Ishikawa (cell line): Measurements from ENCODE around the gene PLCB1.

Experiments
- CEBPB ChIP-seq: IDR thresholded peaks from 2 replicates; pipeline ENCODE4 v1.6.1; 2012
- CREB1 ChIP-seq: IDR thresholded peaks from 2 replicates; pipeline ENCODE4 v1.6.1; 2012; ENCODE audit warnings: low read depth
- EGR1 ChIP-seq: IDR thresholded peaks from 2 replicates; pipeline ENCODE4 v1.6.1; 2012
- EP300 ChIP-seq: IDR thresholded peaks from 2 replicates; pipeline ENCODE4 v1.6.1; 2012; ENCODE audit warnings: borderline replicate concordance
- MAX ChIP-seq: IDR thresholded peaks from 2 replicates; pipeline ENCODE4 v1.6.1; 2012
- TAF1 ChIP-seq: IDR thresholded peaks from 2 replicates; pipeline ENCODE4 v1.6.1; 2012; ENCODE audit warnings: low read depth, mild to moderate bottlenecking
- TCF12 ChIP-seq: IDR thresholded peaks from 2 replicates; pipeline ENCODE4 v1.6.1; 2012; ENCODE audit warnings: low read depth
- TEAD4 ChIP-seq: IDR thresholded peaks from 2 replicates; pipeline ENCODE4 v1.6.1; 2012
- USF1 ChIP-seq: IDR thresholded peaks from 2 replicates; pipeline ENCODE4 v1.6.1; 2012
- ZBTB7A ChIP-seq: IDR thresholded peaks from 2 replicates; pipeline ENCODE4 v1.6.1; 2012; ENCODE audit warnings: low read depth
- TF ChIP-seq, protein P1 (sequence below): IDR thresholded peaks from 2 replicates; pipeline ENCODE4 v1.6.1; 2012; ENCODE audit warnings: low read depth, mild to moderate bottlenecking

GRCh38 chr20:8389381-8390036 is 257.4 kb downstream of the PLCB1 start:
- TF ChIP-seq CEBPB, result no peak
- TF ChIP-seq EP300, result no peak
- no peak for TF ChIP-seq MAX
- TF ChIP-seq TCF12, result no peak
- TF ChIP-seq, protein P1, sequence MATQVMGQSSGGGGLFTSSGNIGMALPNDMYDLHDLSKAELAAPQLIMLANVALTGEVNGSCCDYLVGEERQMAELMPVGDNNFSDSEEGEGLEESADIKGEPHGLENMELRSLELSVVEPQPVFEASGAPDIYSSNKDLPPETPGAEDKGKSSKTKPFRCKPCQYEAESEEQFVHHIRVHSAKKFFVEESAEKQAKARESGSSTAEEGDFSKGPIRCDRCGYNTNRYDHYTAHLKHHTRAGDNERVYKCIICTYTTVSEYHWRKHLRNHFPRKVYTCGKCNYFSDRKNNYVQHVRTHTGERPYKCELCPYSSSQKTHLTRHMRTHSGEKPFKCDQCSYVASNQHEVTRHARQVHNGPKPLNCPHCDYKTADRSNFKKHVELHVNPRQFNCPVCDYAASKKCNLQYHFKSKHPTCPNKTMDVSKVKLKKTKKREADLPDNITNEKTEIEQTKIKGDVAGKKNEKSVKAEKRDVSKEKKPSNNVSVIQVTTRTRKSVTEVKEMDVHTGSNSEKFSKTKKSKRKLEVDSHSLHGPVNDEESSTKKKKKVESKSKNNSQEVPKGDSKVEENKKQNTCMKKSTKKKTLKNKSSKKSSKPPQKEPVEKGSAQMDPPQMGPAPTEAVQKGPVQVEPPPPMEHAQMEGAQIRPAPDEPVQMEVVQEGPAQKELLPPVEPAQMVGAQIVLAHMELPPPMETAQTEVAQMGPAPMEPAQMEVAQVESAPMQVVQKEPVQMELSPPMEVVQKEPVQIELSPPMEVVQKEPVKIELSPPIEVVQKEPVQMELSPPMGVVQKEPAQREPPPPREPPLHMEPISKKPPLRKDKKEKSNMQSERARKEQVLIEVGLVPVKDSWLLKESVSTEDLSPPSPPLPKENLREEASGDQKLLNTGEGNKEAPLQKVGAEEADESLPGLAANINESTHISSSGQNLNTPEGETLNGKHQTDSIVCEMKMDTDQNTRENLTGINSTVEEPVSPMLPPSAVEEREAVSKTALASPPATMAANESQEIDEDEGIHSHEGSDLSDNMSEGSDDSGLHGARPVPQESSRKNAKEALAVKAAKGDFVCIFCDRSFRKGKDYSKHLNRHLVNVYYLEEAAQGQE, result no peak
- no peak for TF ChIP-seq TEAD4
- no peak for TF ChIP-seq ZBTB7A
- TF ChIP-seq USF1, result no peak
- no peak for TF ChIP-seq EGR1
- TF ChIP-seq CREB1, result no peak
- TF ChIP-seq TAF1, result no peak
